OCI-LY1 (cell line): ENCODE results near the gene VOPP1.

Source experiments
- CTCF ChIP-seq: fragments of 200-600 bp; sonication (generic), shearing (Covaris generic); IDR thresholded peaks from 2 replicates; pipeline ENCODE4 v1.5.1; 2017; ENCODE audit warnings: mild to moderate bottlenecking, antibody characterized with exemption, low read length, moderate library complexity, mixed read lengths
- EZH2 ChIP-seq: fragments of 200-600 bp; sonication (generic), shearing (Covaris generic); IDR thresholded peaks from 2 replicates; pipeline ENCODE4 v1.8.0; 2017; ENCODE audit warnings: borderline replicate concordance, mixed run types, mild to moderate bottlenecking, antibody characterized with exemption, low read length, moderate library complexity, mixed read lengths

GRCh38 chr7:55527307-55527706 is 45.0 kb downstream of the VOPP1 start:
- TF ChIP-seq CTCF (no peak), EZH2 (no peak)
